ENCODE data around the gene SND1. TPM values are rescaled to one million over a fixed set of nuclear protein-coding genes. Genes with fewer than 3 reads are reported as not detected.

SND1 gene
- total and polyA plus RNA-seq, 10 of the 15 experiments (the other 5 are each of a cell fraction or from before 2014, with no cell fraction given), result 52.4 to 270 (median 146) TPM

DNA sequence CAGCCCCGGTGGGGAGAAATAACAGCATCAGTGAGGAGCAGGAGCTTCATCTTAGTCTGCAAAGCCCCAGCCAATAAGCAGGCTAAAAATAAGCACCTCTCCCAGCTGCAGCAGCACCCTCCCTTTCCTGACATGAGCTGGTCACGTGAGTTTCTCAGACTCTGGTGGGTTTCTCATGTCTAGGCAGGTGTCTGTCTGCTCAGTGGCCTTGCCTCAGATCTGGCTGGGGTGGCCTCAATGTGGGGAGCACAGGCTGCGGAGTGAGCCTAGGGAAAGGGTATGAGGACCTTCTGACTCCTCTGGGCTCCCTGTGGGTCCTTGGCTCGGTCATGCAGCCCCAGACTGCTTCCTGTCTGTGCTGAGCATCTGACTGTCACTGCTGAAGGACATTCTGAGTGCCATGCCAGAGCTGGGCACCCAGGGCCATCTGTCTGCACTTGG lies 460.8 kb downstream of the SND1 start (continued):
- no peak for TF ChIP-seq POU2F2 (IDR thresholded peaks at IDR 0.05; ENCODE audit: borderline replicate concordance, low read depth, low read length)
- no peak for TF ChIP-seq BMI1 (IDR thresholded peaks at IDR 0.05; ENCODE audit: borderline replicate concordance)
- TF ChIP-seq SUPT20H (IDR thresholded peaks at IDR 0.05; ENCODE audit: borderline replicate concordance, control insufficient read depth, low read depth, low read length), result no peak
- no peak for TF ChIP-seq CHD4 (IDR thresholded peaks at IDR 0.05)
- TF ChIP-seq TCF12 (IDR thresholded peaks at IDR 0.05; ENCODE audit: low read depth, low read length), result no peak
- TF ChIP-seq USF2 (IDR thresholded peaks at IDR 0.05; ENCODE audit: borderline replicate concordance, low read depth, low read length), result no peak
- no peak for TF ChIP-seq ZBED1 (IDR thresholded peaks at IDR 0.05; ENCODE audit: borderline replicate concordance)
- peak in 1 of 2 experiments; percentile 48; a peak in 2 of 4 replicates for TF ChIP-seq BHLHE40 (IDR thresholded peaks at IDR 0.05; ENCODE audit: borderline replicate concordance in 1 of 2, low read depth in 2 of 2, low read length in 1 of 2)
- no peak for TF ChIP-seq CBFB (IDR thresholded peaks at IDR 0.05; ENCODE audit: low read depth)
- TF ChIP-seq BRCA1 (IDR thresholded peaks at IDR 0.05; ENCODE audit: low read depth, low read length), result no peak

DNA sequence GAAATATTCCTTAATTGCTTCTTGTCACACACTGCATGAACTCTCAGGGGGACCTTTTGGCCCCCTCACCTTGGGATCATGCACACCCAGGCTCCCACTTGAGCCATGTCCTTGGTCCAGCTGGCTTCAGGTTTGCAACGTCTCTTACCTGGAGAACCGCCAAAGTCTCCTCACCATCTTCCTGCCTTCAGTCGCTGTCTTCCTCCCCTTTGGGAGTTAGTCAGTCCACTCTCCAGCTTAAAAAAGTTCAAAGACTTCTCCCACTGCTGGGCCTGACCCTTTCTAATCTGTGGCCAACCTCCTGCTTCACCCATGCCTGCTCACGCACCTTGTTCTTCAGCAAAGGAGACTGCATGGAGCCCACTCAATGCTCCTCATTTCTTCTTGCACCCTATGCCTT lies 461.8 kb downstream of the SND1 start:
- H3K27ac ChIP-seq (ENCODE audit: control insufficient read depth, insufficient read depth), result no peak overlapping the region
- no peak overlapping the region for H2AFZ ChIP-seq (ENCODE audit: control insufficient read depth, low read depth, low read length)
- peaks cover 22% of the 10 kb centered on the region for H3K4me1 ChIP-seq (ENCODE audit: control insufficient read depth, insufficient read depth, low read length)
- DNase-seq (ENCODE audit: low read depth, low spot score), result no peak
- ChIA-PET POLR2A (no interaction called here), CTCF (interaction anchor here (0.6 kb wide), 1 partner anchor 227 kb away, joined by 3 read pairs; no protein-coding TSS in a partner anchor), RAD21 (ENCODE audit: unreplicated experiment) (no interaction called here), SMC1A (ENCODE audit: uncharacterized antibody, unreplicated experiment) (no interaction called here)
- H3K79me2 ChIP-seq (ENCODE audit: control insufficient read depth, insufficient read depth, low read length), result no peaks in the 10 kb centered on the region
- no peaks in the 10 kb centered on the region for H3K9me3 ChIP-seq (replicated peaks; ENCODE audit: control insufficient read depth, insufficient read depth, low read length)
- no peaks in the 10 kb centered on the region for H3K36me3 ChIP-seq (ENCODE audit: control insufficient read depth in 2 of 2, insufficient read depth in 2 of 2, low read length in 1 of 2)
- ATAC-seq, result no peak
- no peak for FAIRE-seq
- H3K4me2 ChIP-seq (ENCODE audit: control insufficient read depth, insufficient read depth), result no peak overlapping the region
- H3K9ac ChIP-seq (ENCODE audit: control insufficient read depth, insufficient read depth, low read length), result no peak overlapping the region
- H4K20me1 ChIP-seq (ENCODE audit: control insufficient read depth, insufficient read depth), result no peaks in the 10 kb centered on the region
- in situ Hi-C loops (cut with MboI), result no loop called here
- no peak overlapping the region for H3K4me3 ChIP-seq
- intact Hi-C loops (cut with micrococcal nuclease; ENCODE audit: unreplicated experiment), result no loop called here
- BruUV-seq (replicated peaks), result no TSS peak
- 67% methylated on average over 4 of the region's 4 CpGs for WGBS (ENCODE audit: insufficient coverage, insufficient replicate concordance, low lambda C conversion rate, missing lambda C conversion rate)
- no peaks in the 10 kb centered on the region; a peak in 1 of 4 replicates for H3K27me3 ChIP-seq (replicated peaks in 1 of 2; ENCODE audit: control insufficient read depth in 2 of 2, insufficient read depth in 2 of 2, low read length in 1 of 2)
- no peak for TF ChIP-seq CREM (IDR thresholded peaks at IDR 0.05; ENCODE audit: low read depth)
- TF ChIP-seq CEBPB (IDR thresholded peaks at IDR 0.05; ENCODE audit: borderline replicate concordance in 1 of 2, low read depth in 2 of 2, low read length in 2 of 2), result no peak
- TF ChIP-seq KDM1A (IDR thresholded peaks at IDR 0.05; ENCODE audit: borderline replicate concordance), result no peak
- no peak for TF ChIP-seq EGR1 (IDR thresholded peaks at IDR 0.05; ENCODE audit: borderline replicate concordance in 1 of 2, low read depth in 2 of 2, low read length in 2 of 2)
- no peak for TF ChIP-seq NFYB (IDR thresholded peaks at IDR 0.05; ENCODE audit: insufficient read depth, low read depth, low read length)
- no peak for TF ChIP-seq SIX5 (IDR thresholded peaks at IDR 0.05; ENCODE audit: low read depth, low read length, severe bottlenecking)
- TF ChIP-seq TBL1XR1 (IDR thresholded peaks at IDR 0.05; ENCODE audit: low read depth, low read length), result no peak
- TF ChIP-seq EED (IDR thresholded peaks at IDR 0.05; ENCODE audit: low read depth), result no peak
- no peak for TF ChIP-seq ATF2 (IDR thresholded peaks at IDR 0.05; ENCODE audit: low read length)

Measured in GM12878 (cell line).